Activated CD4-positive, alpha-beta T cell treated with anti-CD3 and anti-CD28 coated beads for 36 hours (primary cell): ENCODE data around the gene NRSN1. TPM values are rescaled to one million over a fixed set of nuclear protein-coding genes. Genes with fewer than 3 reads are reported as not detected.
A peak's percentile ranks its signal among the peaks of the same experiment; 100 is the strongest.

Source experiments
- ATAC-seq: fragments of 200-7000 bp; cut with Tn5 transposase; one replicate; pipeline ENCODE4 v1.10.0; 2021; ENCODE audit warnings: mild to moderate bottlenecking, moderate library complexity
- CTCF ChIA-PET: fragments of 350-600 bp; sonication (Branson Sonifier 250); formaldehyde crosslinking; loops from one replicate; lab custom pipeline; 2021; ENCODE audit warnings: antibody characterized with exemption; lab: Charles Lee
- POLR2A ChIA-PET: fragments of 350-600 bp; sonication (Branson Sonifier 250); formaldehyde crosslinking; loops from one replicate; lab custom pipeline; 2021; ENCODE audit warnings: antibody characterized with exemption, inconsistent platforms; lab: Charles Lee
- DNase-seq: peaks from one replicate; pipeline ENCODE4 v3.0.0-alpha.2; 2020
- H3K27ac Mint-ChIP-seq: one replicate; pipeline ENCODE4 v1.8.0; 2021; ENCODE audit warnings: mixed read lengths
- H3K27me3 Mint-ChIP-seq: one replicate; pipeline ENCODE4 v1.8.0; 2021; ENCODE audit warnings: mixed read lengths
- H3K36me3 Mint-ChIP-seq: one replicate; pipeline ENCODE4 v1.8.0; 2021; ENCODE audit warnings: low read depth, mixed read lengths
- H3K4me1 Mint-ChIP-seq: one replicate; pipeline ENCODE4 v1.8.0; 2021; ENCODE audit warnings: mixed read lengths
- H3K4me3 Mint-ChIP-seq: one replicate; pipeline ENCODE4 v1.8.0; 2021; ENCODE audit warnings: mild to moderate bottlenecking, moderate library complexity, mixed read lengths
- H3K9me3 Mint-ChIP-seq: one replicate; pipeline ENCODE4 v1.8.0; 2021; ENCODE audit warnings: low read depth, mixed read lengths
- intact Hi-C, 2 experiments: fragments of 100-400 bp; cut with DNase I in 1 of 2; cut with micrococcal nuclease in 1 of 2; formaldehyde crosslinking; loops; one replicate each; pipeline versions ENCODE4 v1.14.2 to v1.15.1; 2022 to 2024; cut with DNase I, micrococcal nuclease
- total RNA-seq, 2 experiments: library from RNA; stranded (reverse); gene quantifications; one replicate each; pipeline ENCODE4 v1.2.3, GENCODE V29; 2021

NRSN1 gene
- total RNA-seq, 2 experiments from 2014 or later: not detected

- no peaks in the 10 kb centered on the region for H3K36me3 Mint-ChIP-seq
- CTCF ChIA-PET: no interaction called here
- no peak overlapping the region for H3K27ac Mint-ChIP-seq
- H3K4me3 Mint-ChIP-seq: no peak overlapping the region
- DNase-seq (no peak), ATAC-seq (no peak)
- H3K9me3 Mint-ChIP-seq: no peaks in the 10 kb centered on the region
- H3K4me1 Mint-ChIP-seq: no peaks in the 10 kb centered on the region
- POLR2A ChIA-PET: no interaction called here
- H3K27me3 Mint-ChIP-seq: peaks cover 3% of the 10 kb centered on the region
- intact Hi-C loops: no loop called here
Observed at GRCh38 chr6:24107294-24107693, 18.7 kb upstream of the NRSN1 start.

DNA sequence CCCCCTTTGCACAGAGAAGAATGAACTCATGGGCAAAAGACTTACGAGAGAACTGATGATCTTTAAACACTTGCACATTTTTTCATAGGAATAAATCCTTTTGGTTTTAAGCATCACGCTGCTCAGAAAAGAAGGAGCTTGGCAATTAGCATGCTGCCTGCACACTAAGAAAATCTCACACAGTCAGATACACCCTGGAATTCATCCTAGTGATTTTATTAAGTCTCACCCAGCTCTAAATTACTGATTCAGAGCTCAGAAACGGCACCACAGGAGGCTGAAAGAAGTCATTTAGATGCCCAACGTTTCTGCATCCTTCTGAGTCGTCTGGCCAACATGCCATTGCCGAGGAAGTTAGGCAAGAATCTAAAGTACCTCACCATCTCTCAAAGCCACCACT, 18.0 kb upstream of the NRSN1 start:
- ChIA-PET POLR2A (no interaction called here), CTCF (no interaction called here)
- intact Hi-C loops: no loop called here
- H3K27ac Mint-ChIP-seq: no peak overlapping the region
- peaks cover 3% of the 10 kb centered on the region for H3K27me3 Mint-ChIP-seq
- H3K4me1 Mint-ChIP-seq: no peaks in the 10 kb centered on the region
- DNase-seq (no peak), ATAC-seq (no peak)
- H3K9me3 Mint-ChIP-seq: no peaks in the 10 kb centered on the region
- H3K4me3 Mint-ChIP-seq: no peak overlapping the region
- no peaks in the 10 kb centered on the region for H3K36me3 Mint-ChIP-seq

GRCh38 chr6:24110417-24110816, 15.6 kb upstream of the NRSN1 start:
- Mint-ChIP-seq H3K27me3 (peaks cover 3% of the 10 kb centered on the region), H3K4me1 (no peaks in the 10 kb centered on the region), H3K4me3 (no peak overlapping the region), H3K9me3 (no peaks in the 10 kb centered on the region), H3K27ac (no peak overlapping the region), H3K36me3 (no peaks in the 10 kb centered on the region)
- CTCF ChIA-PET: no interaction called here
- ATAC-seq (no peak), DNase-seq (no peak)
- POLR2A ChIA-PET: no interaction called here
- intact Hi-C loops: no loop called here

DNA sequence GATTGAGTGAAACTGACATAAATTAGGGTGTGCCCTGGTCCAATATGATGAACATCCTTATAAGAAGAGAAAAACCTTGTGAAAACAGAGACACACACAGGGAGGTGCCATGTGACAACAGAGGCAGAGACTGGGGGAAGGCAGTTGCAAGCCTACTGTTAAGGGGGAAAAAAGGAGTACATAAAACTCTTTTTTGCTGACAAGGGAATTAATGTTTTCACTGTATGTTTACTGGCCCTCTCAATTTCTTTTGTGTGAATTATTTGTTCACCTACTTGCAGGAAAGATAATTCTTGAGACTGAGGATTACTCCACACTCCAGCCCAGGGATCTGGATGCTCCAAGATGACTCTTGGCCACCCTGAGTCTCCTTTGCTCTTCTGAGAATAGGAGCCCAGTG, 12.1 kb upstream of the NRSN1 start:
- DNase-seq: no peak
- POLR2A ChIA-PET: no interaction called here
- intact Hi-C loops: no loop called here
- Mint-ChIP-seq H3K27ac (no peak overlapping the region), H3K4me3 (no peak overlapping the region), H3K27me3 (no peaks in the 10 kb centered on the region), H3K9me3 (no peaks in the 10 kb centered on the region), H3K36me3 (no peaks in the 10 kb centered on the region), H3K4me1 (no peaks in the 10 kb centered on the region)
- ATAC-seq: no peak
- CTCF ChIA-PET: no interaction called here

DNA sequence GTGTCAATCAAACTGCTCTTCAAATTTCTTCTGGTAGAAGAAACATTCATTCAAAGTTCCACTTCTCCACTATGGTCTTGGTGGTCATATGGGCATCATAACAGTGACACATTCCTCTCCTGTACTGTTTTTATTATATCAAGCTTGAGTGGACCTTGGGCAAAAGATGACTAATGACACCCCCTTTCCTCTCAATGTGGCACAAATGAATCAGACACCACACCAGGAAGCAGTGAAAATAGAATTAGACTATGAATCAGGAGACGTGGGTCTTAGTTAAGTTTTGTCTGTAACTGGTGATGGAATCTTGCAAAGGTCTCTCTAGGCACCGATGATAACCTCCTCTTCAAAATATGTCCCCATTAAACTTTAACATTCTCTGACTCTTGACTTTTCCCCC, 9.0 kb upstream of the NRSN1 start:
- no peak overlapping the region for H3K4me3 Mint-ChIP-seq
- DNase-seq (no peak), ATAC-seq (no peak)
- H3K9me3 Mint-ChIP-seq: no peaks in the 10 kb centered on the region
- ChIA-PET POLR2A (no interaction called here), CTCF (interaction anchor here (0.5 to 1.5 kb wide), 3 partner anchors 10 to 1441 kb away, joined by 3 to 4 read pairs (median 3); partner anchors contain the start of gene NRSN1)
- no peaks in the 10 kb centered on the region for H3K4me1 Mint-ChIP-seq
- intact Hi-C loops: no loop called here
- H3K36me3 Mint-ChIP-seq: no peaks in the 10 kb centered on the region
- no peak overlapping the region for H3K27ac Mint-ChIP-seq
- no peaks in the 10 kb centered on the region for H3K27me3 Mint-ChIP-seq

GRCh38 chr6:24122139-24122538, 3.9 kb upstream of the NRSN1 start:
- Mint-ChIP-seq H3K27me3 (peaks cover 23% of the 10 kb centered on the region), H3K36me3 (no peaks in the 10 kb centered on the region), H3K4me3 (no peak overlapping the region), H3K27ac (no peak overlapping the region), H3K9me3 (no peaks in the 10 kb centered on the region), H3K4me1 (peaks cover 2% of the 10 kb centered on the region)
- no peak for DNase-seq
- ATAC-seq: no peak
- ChIA-PET CTCF (no interaction called here), POLR2A (no interaction called here)
- intact Hi-C loops: no loop called here

GRCh38 chr6:24126586-24127192, 674 bp downstream of the NRSN1 start:
- no peak overlapping the region for H3K4me3 Mint-ChIP-seq
- CTCF ChIA-PET: interaction anchor here (0.7 to 1.6 kb wide), 2 partner anchors 9 to 21 kb away, joined by 3 read pairs; no protein-coding TSS in a partner anchor
- POLR2A ChIA-PET: no interaction called here
- DNase-seq (peak; percentile 45), ATAC-seq (no peak)
- intact Hi-C loops: no loop called here
- H3K27me3 Mint-ChIP-seq: peaks cover 31% of the 10 kb centered on the region
- H3K27ac Mint-ChIP-seq: no peak overlapping the region
- no peaks in the 10 kb centered on the region for H3K9me3 Mint-ChIP-seq
- H3K36me3 Mint-ChIP-seq: no peaks in the 10 kb centered on the region
- H3K4me1 Mint-ChIP-seq: peaks cover 2% of the 10 kb centered on the region

GRCh38 chr6:24127316-24127715, 1.3 kb downstream of the NRSN1 start:
- intact Hi-C loops: no loop called here
- Mint-ChIP-seq H3K27ac (no peak overlapping the region), H3K27me3 (peaks cover 31% of the 10 kb centered on the region), H3K9me3 (no peaks in the 10 kb centered on the region), H3K4me3 (no peak overlapping the region), H3K4me1 (peaks cover 2% of the 10 kb centered on the region), H3K36me3 (no peaks in the 10 kb centered on the region)
- no peak for DNase-seq
- POLR2A ChIA-PET: no interaction called here
- CTCF ChIA-PET: interaction anchor here (1.6 kb wide), 1 partner anchor 10 kb away, joined by 3 read pairs; no protein-coding TSS in a partner anchor
- ATAC-seq: no peak

GRCh38 chr6:24131751-24132150, 5.7 kb downstream of the NRSN1 start:
- no peak for DNase-seq
- Mint-ChIP-seq H3K9me3 (peaks cover 5% of the 10 kb centered on the region), H3K27me3 (peaks cover 21% of the 10 kb centered on the region), H3K27ac (no peak overlapping the region), H3K36me3 (no peaks in the 10 kb centered on the region), H3K4me1 (no peaks in the 10 kb centered on the region), H3K4me3 (no peak overlapping the region)
- ChIA-PET POLR2A (no interaction called here), CTCF (interaction anchor here (0.5 kb wide), 1 partner anchor 61 kb away, joined by 3 read pairs; no protein-coding TSS in a partner anchor)
- ATAC-seq: no peak
- intact Hi-C loops: no loop called here

DNA sequence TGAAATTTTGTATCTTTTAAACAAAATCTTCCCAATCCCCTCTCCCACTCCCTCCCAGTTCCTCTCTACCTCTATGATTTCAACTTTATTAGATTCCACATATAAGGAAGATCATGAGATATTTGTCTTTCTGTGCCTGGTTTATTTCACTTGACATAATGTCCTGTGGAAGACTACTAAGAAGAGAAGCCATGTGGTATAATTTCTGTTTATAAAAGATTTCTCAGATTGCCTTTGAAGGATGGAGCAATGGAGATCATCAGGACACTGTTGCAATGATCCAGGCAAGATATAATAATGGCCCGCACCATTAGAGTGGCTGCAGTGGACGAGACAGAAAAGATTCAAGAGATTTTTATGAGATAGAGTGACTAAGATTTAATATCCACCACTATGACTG, 13.1 kb downstream of the NRSN1 start:
- ChIA-PET POLR2A (no interaction called here), CTCF (no interaction called here)
- no peak overlapping the region for H3K27ac Mint-ChIP-seq
- H3K4me1 Mint-ChIP-seq: no peaks in the 10 kb centered on the region
- DNase-seq (no peak), ATAC-seq (no peak)
- peaks cover 10% of the 10 kb centered on the region for H3K27me3 Mint-ChIP-seq
- peaks cover 5% of the 10 kb centered on the region for H3K9me3 Mint-ChIP-seq
- intact Hi-C loops: no loop called here
- H3K36me3 Mint-ChIP-seq: no peaks in the 10 kb centered on the region
- no peak overlapping the region for H3K4me3 Mint-ChIP-seq

GRCh38 chr6:24139639-24140038, 13.6 kb downstream of the NRSN1 start:
- H3K36me3 Mint-ChIP-seq: no peaks in the 10 kb centered on the region
- ATAC-seq: no peak
- H3K4me3 Mint-ChIP-seq: no peak overlapping the region
- H3K27me3 Mint-ChIP-seq: peaks cover 6% of the 10 kb centered on the region
- H3K9me3 Mint-ChIP-seq: peaks cover 5% of the 10 kb centered on the region
- ChIA-PET POLR2A (no interaction called here), CTCF (no interaction called here)
- H3K4me1 Mint-ChIP-seq: no peaks in the 10 kb centered on the region
- DNase-seq: no peak
- intact Hi-C loops: no loop called here
- H3K27ac Mint-ChIP-seq: no peak overlapping the region

DNA sequence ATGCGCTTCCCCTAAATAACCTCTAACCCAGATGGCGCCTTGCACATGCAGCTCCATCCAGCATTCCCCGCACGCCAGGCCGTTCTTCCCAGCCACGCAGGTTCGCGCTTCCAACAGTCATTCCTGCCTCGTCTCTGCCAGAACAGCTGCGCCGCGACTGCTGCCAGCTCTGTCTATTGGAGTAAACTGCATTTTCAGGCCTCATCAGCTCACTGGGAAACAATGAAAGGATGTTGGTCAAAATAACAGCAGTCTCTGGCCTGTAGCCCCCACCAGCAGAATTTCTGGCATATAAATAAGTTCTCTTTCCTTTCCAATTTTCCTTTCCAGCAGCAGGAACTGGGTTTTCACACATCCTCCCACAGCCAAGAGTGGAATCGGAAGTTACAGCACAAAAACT, 14.6 kb downstream of the NRSN1 start:
- ATAC-seq (no peak), DNase-seq (no peak)
- CTCF ChIA-PET: no interaction called here
- H3K27me3 Mint-ChIP-seq: no peaks in the 10 kb centered on the region
- H3K4me1 Mint-ChIP-seq: no peaks in the 10 kb centered on the region
- no peak overlapping the region for H3K27ac Mint-ChIP-seq
- POLR2A ChIA-PET: no interaction called here
- H3K9me3 Mint-ChIP-seq: no peaks in the 10 kb centered on the region
- intact Hi-C loops: no loop called here
- no peak overlapping the region for H3K4me3 Mint-ChIP-seq
- H3K36me3 Mint-ChIP-seq: no peaks in the 10 kb centered on the region
